Heart left ventricle (tissue), 16 donors: ENCODE measurements around the gene TMEM11. TPM values are rescaled to one million over a fixed set of nuclear protein-coding genes. Genes with fewer than 3 reads are reported as not detected.

Experiments
- ATAC-seq, 4 donors: fragments of 200-7000 bp; cut with Tn5 transposase; one replicate each; pipeline ENCODE4 v1.9.1; 2020 to 2022; ENCODE audit warnings: moderate library complexity in 4 of 4, mild to moderate bottlenecking in 3 of 4, moderate number of reproducible peaks in 1 of 4
- DNase-seq, 5 donors: peaks; one replicate each; pipeline ENCODE4 v3.0.0-alpha.2; 2020
- H3K27ac ChIP-seq, 12 donors: fragments of 200-600 bp; sonication (generic) in 4 of 12; one replicate each; pipeline versions ENCODE4 v1.5.0 to v1.8.0; 2016 to 2022; ENCODE audit warnings: mild to moderate bottlenecking in 2 of 12
- H3K27me3 ChIP-seq, 9 donors: fragments of 200-600 bp; sonication (generic) in 2 of 9; one replicate each; pipeline versions ENCODE4 v1.5.1 to v1.8.0; 2016 to 2022; ENCODE audit warnings: mild to moderate bottlenecking in 3 of 9
- H3K36me3 ChIP-seq, 9 donors: fragments of 200-600 bp; sonication (generic) in 2 of 9; one replicate each; pipeline versions ENCODE4 v1.5.0 to v1.8.0; 2018 to 2022; ENCODE audit warnings: mild to moderate bottlenecking in 2 of 9
- H3K4me1 ChIP-seq, 12 donors: fragments of 200-600 bp; sonication (generic) in 4 of 12; one replicate each; pipeline versions ENCODE4 v1.5.0 to v1.8.0; 2016 to 2022; ENCODE audit warnings: mild to moderate bottlenecking in 3 of 12
- H3K4me3 ChIP-seq, 12 donors: fragments of 200-600 bp; sonication (generic) in 4 of 12; one replicate each; pipeline versions ENCODE4 v1.5.0 to v1.8.0; 2017 to 2022; ENCODE audit warnings: mild to moderate bottlenecking in 9 of 12, moderate library complexity in 4 of 12
- H3K9me3 ChIP-seq, 12 donors: fragments of 200-600 bp; sonication (generic) in 4 of 12; one replicate each; pipeline versions ENCODE4 v1.5.0 to v1.8.0; 2016 to 2022; ENCODE audit warnings: mild to moderate bottlenecking in 1 of 12
- CTCF ChIP-seq, 12 donors: fragments of 200-600 bp; sonication (generic) in 4 of 12; IDR thresholded peaks; one replicate each; pipeline versions ENCODE4 v1.5.0 to v1.8.0; 2018 to 2022; ENCODE audit warnings: antibody characterized with exemption in 12 of 12, mild to moderate bottlenecking in 5 of 12
- POLR2A ChIP-seq, 2 donors: fragments of 450-650 bp; IDR thresholded peaks; one replicate each; pipeline ENCODE4 v1.6.1; 2017; ENCODE audit warnings: antibody characterized with exemption in 2 of 2, mild to moderate bottlenecking in 2 of 2, moderate library complexity in 2 of 2
- WGBS, 4 donors: extraction: QIAGEN DNeasy Blood & Tissue Kit in 2 of 4; methylation state at CpG; one replicate each; pipeline versions ENCODE4 v1.1.5 to v1.1.7; 2013 to 2018; 5-methylcytosine and 5-hydroxymethylcytosine counted together
- intact Hi-C, 10 donors: fragments of 100-400 bp; cut with DNase I; formaldehyde crosslinking; loops; one replicate each; pipeline versions ENCODE4 v1.11.1 to v1.14.2; 2022
- polyA plus RNA-seq, 2 donors: library from polyadenylated mRNA; stranded (reverse); fragments of 200-250 nt; gene quantifications; one replicate each; pipeline ENCODE4 v1.2.3, GENCODE V29; 2013
- total RNA-seq, 9 donors: library from RNA; depleted of rRNA in 2 of 9; stranded (reverse); fragments of >200 nt in 2 of 9; fragmentation: NEBNext Ultra II Directional in 3 of 9; extraction: Animal tissue kit (Norgen Biotek cat#: 25700) in 3 of 9; gene quantifications; one replicate each; pipeline versions ENCODE4 v1.1.0 to v1.2.4, GENCODE V29; 2016 to 2023
- donor health status: ischemic (EF 13 %, LVEDD 7.1; RV severe dilation, severe dysfunction).
- donor health status: healthy with polysubstance abuse.
- donor health status: DM: no; HTN: yes; CAD: no.
- donor health status: DM: no; HTN: no; CAD: no.
- donor health status: ischemic (EF 25% LVEDD 6.9; RV normal size, moderate dysfunction).
- donor health status: ischemic (EF 25% LVEDD 5.7; RV mildly dilated, moderate dysfunction).
- donor health status: healthy.
- donor health status: DM: yes; HTN: yes; CAD: no.
- donor health status: ischemic (EF 35%, LVEDD 5.7; RV mildly dilated, moderate dysfunction).
- donor health status: nonischemic (EF 11% LVEDD 7.7; RV severe dilation, severe dysfunction).
- donor health status: DM: yes; HTN: yes; CAD: no.
- donor health status: PGD.
- donor health status: ischemic (EF 29% LVEDD 5.4; RV normal size, mild dysfunction).
- donor health status: nonischemic (EF 23%, LVEDD 6.1; RV moderate dilation, normal function).

The TMEM11 gene
- total and polyA plus RNA-seq, 11 donors = 23.2 to 59.7 (median 33.0) TPM

GRCh38 chr17:21243516-21244303, 29.7 kb upstream of the TMEM11 start:
- intact Hi-C loops = loop anchor here in 4 of 10 donors (10.0 kb wide), 1 partner anchor 119 kb away; the partner anchor contains the start of gene DHRS7B (in 4 of the 4)
- no peak for DNase-seq
- 79 to 86% (median 83%) methylated on average over 18 to 23 of the region's 23 CpGs for WGBS, 4 donors

GRCh38 chr17:21242780-21243515, 29.0 kb upstream of the TMEM11 start:
- intact Hi-C loops = loop anchor here in 4 of 10 donors (10.0 kb wide), 1 partner anchor 118 kb away; the partner anchor contains the start of gene DHRS7B (in 4 of the 4)
- no peaks in the 10 kb centered on the region for H3K9me3 ChIP-seq
- H3K4me1 ChIP-seq = peaks cover 0 to 48% (median 22%) of the 10 kb centered on the region in 12 donors
- H3K27me3 ChIP-seq = no peaks in the 10 kb centered on the region
- ATAC-seq = peak; percentile 62 to 85 (median 72)
- peak overlapping the region in 10 of 12 donors; percentile 37 to 80 (median 64) for H3K27ac ChIP-seq
- TF ChIP-seq POLR2A (IDR thresholded peaks at IDR 0.05) = no peak
- TF ChIP-seq CTCF (IDR thresholded peaks at IDR 0.05) = peak in 3 of 12 donors; percentile 11 to 30 (median 22)
- WGBS, 4 donors = 64 to 77% (median 66%) methylated on average over 13 to 26 of the region's 26 CpGs
- peak; percentile 59 to 80 (median 72) for DNase-seq
- H3K36me3 ChIP-seq = peaks cover 0 to 14% (median 0%) of the 10 kb centered on the region in 9 donors
- H3K4me3 ChIP-seq = no peak overlapping the region

More at GRCh38 chr17:21243516-21244303, 29.7 kb upstream of the TMEM11 start:
- no peak for ATAC-seq
- Histone ChIP-seq H3K27ac (peak overlapping the region in 5 of 12 donors; percentile 46 to 80 (median 64)), H3K4me1 (peaks cover 0 to 56% (median 26%) of the 10 kb centered on the region in 12 donors), H3K9me3 (no peaks in the 10 kb centered on the region), H3K36me3 (peaks cover 0 to 14% (median 0%) of the 10 kb centered on the region in 9 donors), H3K4me3 (no peak overlapping the region), H3K27me3 (no peaks in the 10 kb centered on the region)
- TF ChIP-seq CTCF (IDR thresholded peaks at IDR 0.05) (no peak), POLR2A (IDR thresholded peaks at IDR 0.05) (no peak)

GRCh38 chr17:21242026-21242697, 28.2 kb upstream of the TMEM11 start:
- Histone ChIP-seq H3K4me1 (peaks cover 0 to 41% (median 20%) of the 10 kb centered on the region in 12 donors), H3K27me3 (no peaks in the 10 kb centered on the region), H3K27ac (peak overlapping the region in 8 of 12 donors; percentile 37 to 80 (median 62)), H3K36me3 (peaks cover 0 to 14% (median 0%) of the 10 kb centered on the region in 9 donors), H3K9me3 (no peaks in the 10 kb centered on the region), H3K4me3 (no peak overlapping the region)
- ATAC-seq (peak in 1 of 4 donors; percentile 0), DNase-seq (no peak)
- 69 to 78% (median 73%) methylated on average over 8 to 11 of the region's 11 CpGs for WGBS, 4 donors
- TF ChIP-seq POLR2A (IDR thresholded peaks at IDR 0.05) = no peak
- no peak for TF ChIP-seq CTCF (IDR thresholded peaks at IDR 0.05)
- intact Hi-C loops = loop anchor here in 4 of 10 donors (10.0 kb wide), 1 partner anchor 117 kb away; the partner anchor contains the start of gene DHRS7B (in 4 of the 4)
